Keratinocyte (primary cell): ENCODE measurements around the gene FTL. TPM values are rescaled to one million over a fixed set of nuclear protein-coding genes. Genes with fewer than 3 reads are reported as not detected.

Source experiments
- DNase-seq: peaks from one replicate; pipeline ENCODE4 v3.0.0-alpha.2; 2011; ENCODE audit warnings: low read depth, missing footprints, low spot score
- FAIRE-seq: peaks from 2 replicates; lab custom pipeline; 2011; peaks lifted over from hg19 to GRCh38; lab: Jason Lieb, UNC
- H2AFZ ChIP-seq: 2 replicates; pipeline ENCODE4 v1.6.0; 2012; ENCODE audit warnings: low read length, control low read depth, inconsistent platforms; ENCODE audit not compliant: control insufficient read depth
- H3K27ac ChIP-seq: 2 replicates; pipeline ENCODE4 v1.5.1; 2011; ENCODE audit warnings: low read length; ENCODE audit not compliant: control insufficient read depth, insufficient read depth
- H3K27me3 ChIP-seq: 3 replicates; pipeline ENCODE4 v1.6.0; 2011; ENCODE audit warnings: low read length; ENCODE audit not compliant: control insufficient read depth, insufficient read depth; ENCODE audit errors: extremely low read depth
- H3K36me3 ChIP-seq, 2 experiments: 2 replicates in 1 of 2; 3 replicates in 1 of 2; pipeline ENCODE4 v1.5.1; 2011; ENCODE audit warnings: low read length in 2 of 2, mild to moderate bottlenecking in 1 of 2; ENCODE audit not compliant: control insufficient read depth in 2 of 2, insufficient read depth in 2 of 2; ENCODE audit errors: extremely low read depth in 1 of 2
- H3K4me1 ChIP-seq: 3 replicates; pipeline ENCODE4 v1.5.1; 2011; ENCODE audit warnings: low read length; ENCODE audit not compliant: control insufficient read depth, insufficient read depth; ENCODE audit errors: extremely low read depth
- H3K4me2 ChIP-seq: 3 replicates; pipeline ENCODE4 v1.6.0; 2011; ENCODE audit warnings: low read depth, low read length; ENCODE audit not compliant: control insufficient read depth, insufficient read depth; ENCODE audit errors: extremely low read depth
- H3K4me3 ChIP-seq, 3 experiments: fragments of 200-600 bp in 1 of 3; sonication (generic) in 1 of 3; 2 replicates in 2 of 3; 3 replicates in 1 of 3; pipeline ENCODE4 v1.5.1; 2011 to 2016; ENCODE audit warnings: low read length in 3 of 3, mild to moderate bottlenecking in 3 of 3, control low read depth in 2 of 3, inconsistent platforms in 1 of 3, low read depth in 1 of 3, mixed read lengths in 1 of 3, mixed run types in 1 of 3, moderate library complexity in 1 of 3; ENCODE audit not compliant: control insufficient read depth in 2 of 3, insufficient read depth in 2 of 3; ENCODE audit errors: extremely low read depth in 1 of 3
- H3K79me2 ChIP-seq: 2 replicates; pipeline ENCODE4 v1.6.0; 2012; ENCODE audit warnings: low read length; ENCODE audit not compliant: control insufficient read depth, insufficient read depth
- H3K9ac ChIP-seq: 3 replicates; pipeline ENCODE4 v1.6.0; 2011; ENCODE audit warnings: low read length; ENCODE audit not compliant: control insufficient read depth, insufficient read depth; ENCODE audit errors: extremely low read depth
- H3K9me1 ChIP-seq: 3 replicates; pipeline ENCODE4 v1.6.0; 2011; ENCODE audit warnings: low read length; ENCODE audit not compliant: control insufficient read depth, insufficient read depth; ENCODE audit errors: extremely low read depth
- H3K9me3 ChIP-seq: 2 replicates; pipeline ENCODE4 v1.5.1; 2012; ENCODE audit warnings: low read depth, low read length; ENCODE audit not compliant: control insufficient read depth
- H4K20me1 ChIP-seq: 3 replicates; pipeline ENCODE4 v1.6.0; 2011; ENCODE audit warnings: low read length; ENCODE audit not compliant: control insufficient read depth, insufficient read depth; ENCODE audit errors: extremely low read depth
- EZH2 ChIP-seq: IDR thresholded peaks from one replicate; pipeline ENCODE4 v1.6.1; 2012; ENCODE audit warnings: inconsistent platforms, mild to moderate bottlenecking, low read length, moderate library complexity
- dilution Hi-C: fragments of 300-500 bp; cut with MboI; formaldehyde crosslinking; loops from one replicate; pipeline ENCODE4 v1.7.0; 2020; ENCODE audit warnings: low sequenced_read_pairs; ENCODE audit not compliant: extremely low pct_ligation_motif_present
- polyA plus RNA-seq, 5 experiments: library from polyadenylated mRNA; depleted of rRNA in 3 of 5; stranded (reverse) in 3 of 5; stranded (forward) in 1 of 5; unstranded in 1 of 5; fragments of >200 nt; gene quantifications; 1 replicate in 1 of 5; 2 replicates in 3 of 5; 3 replicates in 1 of 5; pipeline versions ENCODE4 v1.2.1 to v1.2.3, GENCODE V29; 2011 to 2012; ENCODE audit warnings: missing spikeins in 2 of 5, low read depth in 1 of 5, low replicate concordance in 1 of 5
- TF ChIP-seq, protein P1 (sequence below), 3 experiments: IDR thresholded peaks in 1 of 3; conservative IDR thresholded peaks in 1 of 3; optimal IDR thresholded peaks in 1 of 3; 2 replicates in 2 of 3; 3 replicates in 1 of 3; pipeline versions ENCODE3 to v1.5.1; 2011; ENCODE audit warnings: low read length in 3 of 3, mild to moderate bottlenecking in 3 of 3, moderate library complexity in 2 of 3, control low read depth in 1 of 3, inconsistent platforms in 1 of 3; ENCODE audit not compliant: insufficient read depth in 2 of 3; ENCODE audit errors: extremely low read depth in 1 of 3

FTL gene
- polyA plus RNA-seq, 1 donor (not counting 4 experiments of a cell fraction or from before 2014, with no cell fraction given): 838 TPM

DNA sequence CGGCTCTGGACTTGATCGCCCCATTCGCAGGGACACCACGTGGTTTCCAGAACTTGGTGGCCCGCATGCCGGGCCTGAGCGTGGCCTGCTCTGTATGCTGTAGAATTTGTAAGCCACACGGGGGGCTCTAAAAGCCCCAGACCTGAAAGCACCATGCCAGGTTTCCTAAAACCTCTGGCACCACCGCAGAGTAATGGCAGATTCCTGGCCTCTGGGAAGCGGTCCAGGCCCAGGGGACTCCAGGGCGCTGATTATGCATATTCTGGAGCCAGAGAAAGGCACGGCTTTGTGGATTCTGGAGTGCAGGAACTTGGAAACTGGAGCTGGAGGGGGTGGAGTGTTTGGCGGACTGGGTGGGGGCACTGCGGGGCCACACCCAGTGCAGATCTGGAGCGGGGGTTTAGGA lies 3.7 kb downstream of the FTL start:
- Histone ChIP-seq H3K4me1 (peaks cover 19% of the 10 kb centered on the region), H3K27me3 (no peaks in the 10 kb centered on the region), H3K9me1 (peaks cover 4% of the 10 kb centered on the region), H3K79me2 (peaks cover 7% of the 10 kb centered on the region), H3K36me3 (peaks cover 20 to 24% of the 10 kb centered on the region in 2 experiments), H4K20me1 (peaks cover 6% of the 10 kb centered on the region), H3K9ac (no peak overlapping the region), H3K27ac (no peak overlapping the region), H3K4me3 (no peak overlapping the region), H3K4me2 (no peak overlapping the region), H2AFZ (no peak overlapping the region), H3K9me3 (no peaks in the 10 kb centered on the region)
- DNase-seq (no peak), FAIRE-seq (no peak)
- no peak for TF ChIP-seq EZH2
- TF ChIP-seq, protein P1, sequence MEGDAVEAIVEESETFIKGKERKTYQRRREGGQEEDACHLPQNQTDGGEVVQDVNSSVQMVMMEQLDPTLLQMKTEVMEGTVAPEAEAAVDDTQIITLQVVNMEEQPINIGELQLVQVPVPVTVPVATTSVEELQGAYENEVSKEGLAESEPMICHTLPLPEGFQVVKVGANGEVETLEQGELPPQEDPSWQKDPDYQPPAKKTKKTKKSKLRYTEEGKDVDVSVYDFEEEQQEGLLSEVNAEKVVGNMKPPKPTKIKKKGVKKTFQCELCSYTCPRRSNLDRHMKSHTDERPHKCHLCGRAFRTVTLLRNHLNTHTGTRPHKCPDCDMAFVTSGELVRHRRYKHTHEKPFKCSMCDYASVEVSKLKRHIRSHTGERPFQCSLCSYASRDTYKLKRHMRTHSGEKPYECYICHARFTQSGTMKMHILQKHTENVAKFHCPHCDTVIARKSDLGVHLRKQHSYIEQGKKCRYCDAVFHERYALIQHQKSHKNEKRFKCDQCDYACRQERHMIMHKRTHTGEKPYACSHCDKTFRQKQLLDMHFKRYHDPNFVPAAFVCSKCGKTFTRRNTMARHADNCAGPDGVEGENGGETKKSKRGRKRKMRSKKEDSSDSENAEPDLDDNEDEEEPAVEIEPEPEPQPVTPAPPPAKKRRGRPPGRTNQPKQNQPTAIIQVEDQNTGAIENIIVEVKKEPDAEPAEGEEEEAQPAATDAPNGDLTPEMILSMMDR (optimal IDR thresholded peaks at IDR 0.05 in 1 of 3, IDR thresholded peaks at IDR 0.05 in 1 of 3, conservative IDR thresholded peaks at IDR 0.05 in 1 of 3; ENCODE audit: extremely low read depth in 1 of 3, insufficient read depth in 2 of 3, low read length in 3 of 3): no peak
- dilution Hi-C loops: no loop called here

DNA sequence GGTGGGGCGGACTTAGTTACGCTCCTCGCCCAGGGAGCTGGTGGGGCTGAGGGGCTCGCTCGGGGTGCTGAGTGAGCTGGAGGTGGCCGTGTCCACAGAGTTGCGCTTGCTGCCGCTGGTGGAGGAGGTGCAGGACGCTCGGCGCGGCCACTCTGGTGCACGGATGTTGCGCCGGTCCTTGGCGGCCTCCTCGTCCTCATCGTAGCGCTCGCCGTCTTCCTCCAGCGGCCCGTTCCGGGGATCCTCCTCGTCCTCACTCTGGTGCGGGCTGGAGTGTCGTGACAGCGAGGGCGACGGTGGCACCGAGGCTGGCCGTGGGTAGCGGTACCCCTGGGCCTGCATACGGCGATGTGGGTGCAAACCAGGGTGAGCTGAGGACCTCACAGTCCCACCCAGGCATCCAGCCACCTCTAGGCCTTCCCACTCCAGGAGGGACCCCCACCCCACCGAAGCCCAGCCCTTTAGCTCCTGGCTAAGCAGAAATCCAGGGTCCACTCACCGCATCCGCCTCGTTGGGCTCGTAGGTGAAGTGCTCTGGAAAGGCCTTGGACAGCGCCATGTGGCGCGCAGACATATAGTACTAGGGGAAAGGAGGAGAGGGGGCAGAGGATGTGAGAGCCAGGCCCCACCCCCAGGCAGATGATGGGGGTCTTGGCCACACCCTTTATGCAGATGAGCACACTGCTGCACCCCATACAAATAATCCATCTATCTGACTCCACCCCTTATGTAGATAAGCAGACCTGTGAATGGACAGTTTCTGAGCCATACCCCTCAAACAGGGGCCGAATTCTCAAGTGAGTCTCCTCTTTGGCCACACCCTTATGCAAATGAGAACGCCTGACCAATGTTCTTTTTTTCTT lies 4.4 kb downstream of the FTL start:
- H3K27me3 ChIP-seq: no peaks in the 10 kb centered on the region
- DNase-seq (no peak), FAIRE-seq (no peak)
- no peak overlapping the region for H3K9ac ChIP-seq
- peaks cover 7% of the 10 kb centered on the region for H3K79me2 ChIP-seq
- H3K4me3 ChIP-seq: no peak overlapping the region
- H4K20me1 ChIP-seq: peaks cover 6% of the 10 kb centered on the region
- no peak for TF ChIP-seq EZH2
- TF ChIP-seq, protein P1 (optimal IDR thresholded peaks at IDR 0.05 in 1 of 3, IDR thresholded peaks at IDR 0.05 in 1 of 3, conservative IDR thresholded peaks at IDR 0.05 in 1 of 3; ENCODE audit: extremely low read depth in 1 of 3, insufficient read depth in 2 of 3, low read length in 3 of 3): no peak
- H3K4me1 ChIP-seq: peaks cover 12% of the 10 kb centered on the region
- H3K27ac ChIP-seq: no peak overlapping the region
- H3K4me2 ChIP-seq: no peak overlapping the region
- dilution Hi-C loops: no loop called here
- no peaks in the 10 kb centered on the region for H3K9me3 ChIP-seq
- H3K36me3 ChIP-seq: peaks cover 26 to 31% of the 10 kb centered on the region in 2 experiments
- H3K9me1 ChIP-seq: peaks cover 4% of the 10 kb centered on the region
- no peak overlapping the region for H2AFZ ChIP-seq
